ENCODE measurements around the gene RHOH. TPM values are rescaled to one million over a fixed set of nuclear protein-coding genes. Genes with fewer than 3 reads are reported as not detected.

RHOH gene
- polyA plus RNA-seq, 2 of the 4 experiments (the other 2 are of a cell fraction): 0.08 to 0.26 TPM

DNA sequence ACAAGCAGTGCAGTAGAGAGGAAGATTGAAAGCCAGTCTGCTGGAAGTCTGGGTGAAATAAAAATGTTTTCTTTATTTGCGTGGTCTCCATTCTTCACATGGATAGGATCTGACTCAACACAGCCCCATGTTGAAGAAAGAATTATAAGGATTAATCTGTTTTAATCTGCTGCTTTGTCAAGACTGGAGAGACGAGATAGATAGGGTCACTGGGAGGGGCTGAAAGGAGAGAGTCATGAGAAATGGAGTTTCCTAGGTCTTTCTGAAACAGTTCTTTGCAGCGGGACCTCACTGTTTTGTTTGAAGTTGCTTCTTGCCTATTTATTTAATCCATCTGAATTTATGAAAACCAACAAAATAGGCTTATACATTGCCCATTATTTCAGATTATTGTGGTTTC, 32.4 kb upstream of the RHOH start:
- CTCF ChIA-PET: interaction anchor here (1.6 kb wide), 1 partner anchor 15 kb away, joined by 3 read pairs; no protein-coding TSS in a partner anchor
- DNase-seq (ENCODE audit: low read depth in 1 of 2, low spot score in 1 of 2) (no peak), ATAC-seq (no peak), FAIRE-seq (no peak)
- TF ChIP-seq CBX2 (IDR thresholded peaks at IDR 0.05; ENCODE audit: borderline replicate concordance, low read depth): no peak
- no peak for TF ChIP-seq JUNB (IDR thresholded peaks at IDR 0.05)
- no peak for TF ChIP-seq NR3C1 (IDR thresholded peaks at IDR 0.05)
- TF ChIP-seq PHF8 (IDR thresholded peaks at IDR 0.05; ENCODE audit: borderline replicate concordance, low read depth): no peak
- TF ChIP-seq KDM5A (IDR thresholded peaks at IDR 0.05): no peak
- TF ChIP-seq ZFP36 (IDR thresholded peaks at IDR 0.05; ENCODE audit: borderline replicate concordance, partially characterized antibody): no peak
- TF ChIP-seq, protein P1, sequence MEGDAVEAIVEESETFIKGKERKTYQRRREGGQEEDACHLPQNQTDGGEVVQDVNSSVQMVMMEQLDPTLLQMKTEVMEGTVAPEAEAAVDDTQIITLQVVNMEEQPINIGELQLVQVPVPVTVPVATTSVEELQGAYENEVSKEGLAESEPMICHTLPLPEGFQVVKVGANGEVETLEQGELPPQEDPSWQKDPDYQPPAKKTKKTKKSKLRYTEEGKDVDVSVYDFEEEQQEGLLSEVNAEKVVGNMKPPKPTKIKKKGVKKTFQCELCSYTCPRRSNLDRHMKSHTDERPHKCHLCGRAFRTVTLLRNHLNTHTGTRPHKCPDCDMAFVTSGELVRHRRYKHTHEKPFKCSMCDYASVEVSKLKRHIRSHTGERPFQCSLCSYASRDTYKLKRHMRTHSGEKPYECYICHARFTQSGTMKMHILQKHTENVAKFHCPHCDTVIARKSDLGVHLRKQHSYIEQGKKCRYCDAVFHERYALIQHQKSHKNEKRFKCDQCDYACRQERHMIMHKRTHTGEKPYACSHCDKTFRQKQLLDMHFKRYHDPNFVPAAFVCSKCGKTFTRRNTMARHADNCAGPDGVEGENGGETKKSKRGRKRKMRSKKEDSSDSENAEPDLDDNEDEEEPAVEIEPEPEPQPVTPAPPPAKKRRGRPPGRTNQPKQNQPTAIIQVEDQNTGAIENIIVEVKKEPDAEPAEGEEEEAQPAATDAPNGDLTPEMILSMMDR (IDR thresholded peaks at IDR 0.05): no peak
- TF ChIP-seq SREBF2 (IDR thresholded peaks at IDR 0.05): no peak
- TF ChIP-seq JUN (IDR thresholded peaks at IDR 0.05): no peak
- no peak for TF ChIP-seq FOXS1 (CRISPR knock-in tag; IDR thresholded peaks at IDR 0.05)
- no peak for TF ChIP-seq FOSL2 (IDR thresholded peaks at IDR 0.05)
- TF ChIP-seq FOSL2 (CRISPR knock-in tag; IDR thresholded peaks at IDR 0.05): no peak
- TF ChIP-seq KDM1A (IDR thresholded peaks at IDR 0.05; ENCODE audit: low read depth): no peak
- no peak for TF ChIP-seq POLR2A (IDR thresholded peaks at IDR 0.05; ENCODE audit: low read length)
- TF ChIP-seq RCOR1 (IDR thresholded peaks at IDR 0.05; ENCODE audit: low read depth, low read length): no peak
- TF ChIP-seq HOXB5 (CRISPR knock-in tag; IDR thresholded peaks at IDR 0.05): no peak
- no peak for TF ChIP-seq HOXA7 (CRISPR knock-in tag; IDR thresholded peaks at IDR 0.05)
- no peaks in the 10 kb centered on the region; the same call in 2 of the 3 replicates for H3K9me3 ChIP-seq
- no peak overlapping the region for H3K4me3 ChIP-seq
- POLR2A ChIA-PET: no interaction called here
- no peak overlapping the region for H3K27ac ChIP-seq
- 64% methylated on average over 3 of the region's 3 CpGs for WGBS (ENCODE audit: missing lambda C conversion rate)
- no peaks in the 10 kb centered on the region for H3K4me1 ChIP-seq
- no peak overlapping the region for H3K4me2 ChIP-seq

DNA sequence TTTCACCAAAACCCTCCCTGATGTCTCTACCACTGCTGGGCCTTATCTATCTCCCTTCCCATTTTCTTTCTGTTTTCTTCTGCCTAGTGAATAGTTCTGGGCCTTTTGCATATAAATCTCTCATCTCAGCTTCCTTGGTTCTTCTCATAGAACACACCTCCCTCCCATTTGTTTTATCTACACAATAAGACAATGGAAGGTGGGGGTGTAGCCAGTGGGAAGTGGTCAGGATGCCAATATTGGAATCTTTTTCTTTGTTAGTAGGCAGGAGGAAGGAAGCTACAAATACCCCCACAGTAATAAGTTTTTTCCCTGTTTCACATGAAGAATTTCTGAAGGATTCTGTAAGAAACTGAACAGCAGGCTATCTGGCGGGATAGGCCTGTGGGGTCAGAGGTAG, 30.9 kb upstream of the RHOH start:
- POLR2A ChIA-PET: no interaction called here
- FAIRE-seq (no peak), ATAC-seq (no peak), DNase-seq (ENCODE audit: low read depth in 1 of 2, low spot score in 1 of 2) (no peak)
- Histone ChIP-seq H3K4me3 (no peak overlapping the region), H3K9me3 (no peaks in the 10 kb centered on the region; the same call in 2 of the 3 replicates), H3K4me2 (no peak overlapping the region), H3K4me1 (no peaks in the 10 kb centered on the region), H3K27ac (no peak overlapping the region)
- CTCF ChIA-PET: no interaction called here
- WGBS (ENCODE audit: missing lambda C conversion rate): 100% methylated on average over 1 of the region's 1 CpG
- TF ChIP-seq, protein P2, sequence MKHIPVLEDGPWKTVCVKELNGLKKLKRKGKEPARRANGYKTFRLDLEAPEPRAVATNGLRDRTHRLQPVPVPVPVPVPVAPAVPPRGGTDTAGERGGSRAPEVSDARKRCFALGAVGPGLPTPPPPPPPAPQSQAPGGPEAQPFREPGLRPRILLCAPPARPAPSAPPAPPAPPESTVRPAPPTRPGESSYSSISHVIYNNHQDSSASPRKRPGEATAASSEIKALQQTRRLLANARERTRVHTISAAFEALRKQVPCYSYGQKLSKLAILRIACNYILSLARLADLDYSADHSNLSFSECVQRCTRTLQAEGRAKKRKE (CRISPR knock-in tag; IDR thresholded peaks at IDR 0.05; ENCODE audit: low read depth): no peak
- TF ChIP-seq MYC (IDR thresholded peaks at IDR 0.05; ENCODE audit: borderline replicate concordance, low read length): no peak
- no peak for TF ChIP-seq FOXS1 (CRISPR knock-in tag; IDR thresholded peaks at IDR 0.05)
- no peak for TF ChIP-seq CBX2 (IDR thresholded peaks at IDR 0.05; ENCODE audit: borderline replicate concordance, low read depth)
- TF ChIP-seq, protein P3, sequence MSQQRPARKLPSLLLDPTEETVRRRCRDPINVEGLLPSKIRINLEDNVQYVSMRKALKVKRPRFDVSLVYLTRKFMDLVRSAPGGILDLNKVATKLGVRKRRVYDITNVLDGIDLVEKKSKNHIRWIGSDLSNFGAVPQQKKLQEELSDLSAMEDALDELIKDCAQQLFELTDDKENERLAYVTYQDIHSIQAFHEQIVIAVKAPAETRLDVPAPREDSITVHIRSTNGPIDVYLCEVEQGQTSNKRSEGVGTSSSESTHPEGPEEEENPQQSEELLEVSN (IDR thresholded peaks at IDR 0.05; ENCODE audit: borderline replicate concordance, low read depth): no peak
- TF ChIP-seq, protein P4, sequence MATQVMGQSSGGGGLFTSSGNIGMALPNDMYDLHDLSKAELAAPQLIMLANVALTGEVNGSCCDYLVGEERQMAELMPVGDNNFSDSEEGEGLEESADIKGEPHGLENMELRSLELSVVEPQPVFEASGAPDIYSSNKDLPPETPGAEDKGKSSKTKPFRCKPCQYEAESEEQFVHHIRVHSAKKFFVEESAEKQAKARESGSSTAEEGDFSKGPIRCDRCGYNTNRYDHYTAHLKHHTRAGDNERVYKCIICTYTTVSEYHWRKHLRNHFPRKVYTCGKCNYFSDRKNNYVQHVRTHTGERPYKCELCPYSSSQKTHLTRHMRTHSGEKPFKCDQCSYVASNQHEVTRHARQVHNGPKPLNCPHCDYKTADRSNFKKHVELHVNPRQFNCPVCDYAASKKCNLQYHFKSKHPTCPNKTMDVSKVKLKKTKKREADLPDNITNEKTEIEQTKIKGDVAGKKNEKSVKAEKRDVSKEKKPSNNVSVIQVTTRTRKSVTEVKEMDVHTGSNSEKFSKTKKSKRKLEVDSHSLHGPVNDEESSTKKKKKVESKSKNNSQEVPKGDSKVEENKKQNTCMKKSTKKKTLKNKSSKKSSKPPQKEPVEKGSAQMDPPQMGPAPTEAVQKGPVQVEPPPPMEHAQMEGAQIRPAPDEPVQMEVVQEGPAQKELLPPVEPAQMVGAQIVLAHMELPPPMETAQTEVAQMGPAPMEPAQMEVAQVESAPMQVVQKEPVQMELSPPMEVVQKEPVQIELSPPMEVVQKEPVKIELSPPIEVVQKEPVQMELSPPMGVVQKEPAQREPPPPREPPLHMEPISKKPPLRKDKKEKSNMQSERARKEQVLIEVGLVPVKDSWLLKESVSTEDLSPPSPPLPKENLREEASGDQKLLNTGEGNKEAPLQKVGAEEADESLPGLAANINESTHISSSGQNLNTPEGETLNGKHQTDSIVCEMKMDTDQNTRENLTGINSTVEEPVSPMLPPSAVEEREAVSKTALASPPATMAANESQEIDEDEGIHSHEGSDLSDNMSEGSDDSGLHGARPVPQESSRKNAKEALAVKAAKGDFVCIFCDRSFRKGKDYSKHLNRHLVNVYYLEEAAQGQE (IDR thresholded peaks at IDR 0.05): no peak
- TF ChIP-seq NR3C1 (IDR thresholded peaks at IDR 0.05): no peak
- TF ChIP-seq RFX5 (IDR thresholded peaks at IDR 0.05): no peak
- TF ChIP-seq HOXA7 (CRISPR knock-in tag; IDR thresholded peaks at IDR 0.05): no peak
- TF ChIP-seq EHF (CRISPR knock-in tag; IDR thresholded peaks at IDR 0.05): no peak
- TF ChIP-seq KDM1A (IDR thresholded peaks at IDR 0.05; ENCODE audit: low read depth): no peak
- TF ChIP-seq POLR2A (IDR thresholded peaks at IDR 0.05; ENCODE audit: low read length): no peak
- TF ChIP-seq, protein P5, sequence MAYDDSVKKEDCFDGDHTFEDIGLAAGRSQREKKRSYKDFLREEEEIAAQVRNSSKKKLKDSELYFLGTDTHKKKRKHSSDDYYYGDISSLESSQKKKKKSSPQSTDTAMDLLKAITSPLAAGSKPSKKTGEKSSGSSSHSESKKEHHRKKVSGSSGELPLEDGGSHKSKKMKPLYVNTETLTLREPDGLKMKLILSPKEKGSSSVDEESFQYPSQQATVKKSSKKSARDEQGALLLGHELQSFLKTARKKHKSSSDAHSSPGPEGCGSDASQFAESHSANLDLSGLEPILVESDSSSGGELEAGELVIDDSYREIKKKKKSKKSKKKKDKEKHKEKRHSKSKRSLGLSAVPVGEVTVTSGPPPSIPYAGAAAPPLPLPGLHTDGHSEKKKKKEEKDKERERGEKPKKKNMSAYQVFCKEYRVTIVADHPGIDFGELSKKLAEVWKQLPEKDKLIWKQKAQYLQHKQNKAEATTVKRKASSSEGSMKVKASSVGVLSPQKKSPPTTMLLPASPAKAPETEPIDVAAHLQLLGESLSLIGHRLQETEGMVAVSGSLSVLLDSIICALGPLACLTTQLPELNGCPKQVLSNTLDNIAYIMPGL (CRISPR knock-in tag; IDR thresholded peaks at IDR 0.05; ENCODE audit: borderline replicate concordance): no peak
- TF ChIP-seq, protein P6, sequence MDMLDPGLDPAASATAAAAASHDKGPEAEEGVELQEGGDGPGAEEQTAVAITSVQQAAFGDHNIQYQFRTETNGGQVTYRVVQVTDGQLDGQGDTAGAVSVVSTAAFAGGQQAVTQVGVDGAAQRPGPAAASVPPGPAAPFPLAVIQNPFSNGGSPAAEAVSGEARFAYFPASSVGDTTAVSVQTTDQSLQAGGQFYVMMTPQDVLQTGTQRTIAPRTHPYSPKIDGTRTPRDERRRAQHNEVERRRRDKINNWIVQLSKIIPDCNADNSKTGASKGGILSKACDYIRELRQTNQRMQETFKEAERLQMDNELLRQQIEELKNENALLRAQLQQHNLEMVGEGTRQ (IDR thresholded peaks at IDR 0.05): no peak
- TF ChIP-seq BHLHE40 (IDR thresholded peaks at IDR 0.05; ENCODE audit: low read depth, low read length): no peak
- TF ChIP-seq, protein P7, sequence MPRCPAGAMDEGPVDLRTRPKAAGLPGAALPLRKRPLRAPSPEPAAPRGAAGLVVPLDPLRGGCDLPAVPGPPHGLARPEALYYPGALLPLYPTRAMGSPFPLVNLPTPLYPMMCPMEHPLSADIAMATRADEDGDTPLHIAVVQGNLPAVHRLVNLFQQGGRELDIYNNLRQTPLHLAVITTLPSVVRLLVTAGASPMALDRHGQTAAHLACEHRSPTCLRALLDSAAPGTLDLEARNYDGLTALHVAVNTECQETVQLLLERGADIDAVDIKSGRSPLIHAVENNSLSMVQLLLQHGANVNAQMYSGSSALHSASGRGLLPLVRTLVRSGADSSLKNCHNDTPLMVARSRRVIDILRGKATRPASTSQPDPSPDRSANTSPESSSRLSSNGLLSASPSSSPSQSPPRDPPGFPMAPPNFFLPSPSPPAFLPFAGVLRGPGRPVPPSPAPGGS (IDR thresholded peaks at IDR 0.05): no peak
- no peak for TF ChIP-seq SMC3 (IDR thresholded peaks at IDR 0.05)

Data from A549 (cell line).